NCI-H748 treated with DMSO at 0.1 percent for 48 hours (cell line): ENCODE data around the gene FXN.
"Not testable (repeated sequence)": the region's sequence is repeated elsewhere in the genome, so short reads cannot be mapped to it uniquely, and the experiment has no call there.

ENCODE experiments used
- DNase-seq: peaks from one replicate; lab custom pipeline; 2025; lab: John Stamatoyannopoulos, UW

Gene FXN

GRCh38 chr9:69027355-69028097, 8.0 kb upstream of the FXN start:
- peak; percentile 60 for DNase-seq

- DNase-seq: no peak
Measured at GRCh38 chr9:69028754-69029153, 6.8 kb upstream of the FXN start.

GRCh38 chr9:69029535-69029934, 6.0 kb upstream of the FXN start:
- no peak for DNase-seq

DNA sequence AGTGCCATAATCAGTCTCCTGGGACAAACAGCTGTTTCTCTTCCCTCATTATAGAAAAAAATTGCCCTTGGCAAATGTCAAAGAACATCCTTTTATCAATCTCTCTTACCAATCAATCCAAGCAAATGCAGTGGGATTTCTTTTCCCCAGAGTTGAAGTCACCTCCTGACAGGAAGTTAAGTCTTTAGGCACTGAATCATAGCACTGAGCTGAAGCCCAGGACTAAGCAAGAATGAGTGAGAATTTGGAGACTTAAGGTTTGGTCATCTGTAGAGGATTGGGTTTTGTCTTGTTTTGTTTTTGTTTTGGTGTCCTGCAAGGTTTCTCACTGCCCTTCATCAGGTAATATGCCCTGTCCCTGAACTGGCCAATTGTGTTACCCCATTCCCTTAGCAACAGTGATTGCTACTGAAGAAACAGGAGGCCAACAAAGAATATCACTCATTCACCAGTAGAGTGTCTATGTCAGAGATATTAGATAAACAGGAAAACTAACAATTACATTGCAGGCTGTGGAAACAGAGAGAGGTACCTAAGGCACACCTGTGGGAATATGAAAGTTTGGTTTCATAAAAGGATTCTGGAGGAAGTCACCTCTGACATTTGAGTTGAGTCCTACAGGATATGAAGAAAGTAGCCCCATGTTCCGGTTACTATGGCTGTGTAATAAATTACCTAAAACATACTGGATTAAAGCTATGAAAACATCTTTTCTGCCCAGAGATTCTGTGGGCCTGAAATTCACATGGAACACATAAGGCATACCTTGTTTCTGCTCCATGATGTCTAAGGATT, 4.5 kb upstream of the FXN start:
- no peak for DNase-seq

DNA sequence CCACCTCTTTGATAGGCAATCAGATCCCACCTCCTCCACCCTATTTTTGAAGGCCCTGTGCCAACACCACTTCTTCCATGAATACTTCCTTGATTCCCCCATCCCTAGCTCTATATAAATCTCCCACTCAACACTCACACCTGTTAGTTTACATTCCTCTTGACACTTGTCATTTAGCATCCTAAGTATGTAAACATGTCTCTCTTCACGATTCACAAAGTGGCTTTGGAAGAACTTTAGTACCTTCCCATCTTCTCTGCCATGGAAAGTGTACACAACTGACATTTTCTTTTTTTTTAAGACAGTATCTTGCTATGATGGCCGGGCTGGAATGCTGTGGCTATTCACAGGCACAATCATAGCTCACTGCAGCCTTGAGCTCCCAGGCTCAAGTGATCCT, 1.5 kb upstream of the FXN start:
- DNase-seq: no peak

GRCh38 chr9:69036309-69036708, 757 bp downstream of the FXN start:
- no peak for DNase-seq

DNA sequence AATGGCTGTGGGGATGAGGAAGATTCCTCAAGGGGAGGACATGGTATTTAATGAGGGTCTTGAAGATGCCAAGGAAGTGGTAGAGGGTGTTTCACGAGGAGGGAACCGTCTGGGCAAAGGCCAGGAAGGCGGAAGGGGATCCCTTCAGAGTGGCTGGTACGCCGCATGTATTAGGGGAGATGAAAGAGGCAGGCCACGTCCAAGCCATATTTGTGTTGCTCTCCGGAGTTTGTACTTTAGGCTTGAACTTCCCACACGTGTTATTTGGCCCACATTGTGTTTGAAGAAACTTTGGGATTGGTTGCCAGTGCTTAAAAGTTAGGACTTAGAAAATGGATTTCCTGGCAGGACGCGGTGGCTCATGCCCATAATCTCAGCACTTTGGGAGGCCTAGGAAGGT, 1.2 kb downstream of the FXN start:
- no peak for DNase-seq

- DNase-seq: no peak
Measured at GRCh38 chr9:69040646-69041045, 5.1 kb downstream of the FXN start.

GRCh38 chr9:69044240-69045219, 9.0 kb downstream of the FXN start:
- DNase-seq: no peak

DNA sequence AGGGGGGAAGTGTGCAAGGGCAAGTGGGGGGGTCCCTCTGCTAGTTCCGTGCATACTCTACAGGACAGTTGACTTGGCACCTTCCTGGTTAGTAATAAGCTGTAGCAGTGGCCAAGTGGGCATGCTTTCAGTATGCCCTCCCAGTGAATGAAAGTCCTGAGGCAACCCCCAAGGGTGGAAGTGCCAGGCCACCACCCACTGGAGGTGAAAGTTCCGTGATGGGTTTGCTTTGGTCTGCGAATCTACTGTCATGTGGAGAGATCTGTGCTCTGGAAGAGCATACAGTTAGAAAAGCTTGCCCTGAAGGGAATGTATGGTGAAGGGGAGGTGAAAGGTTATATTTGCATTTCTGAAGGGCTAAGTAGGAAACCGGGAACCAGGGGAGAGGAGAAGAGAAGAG, 10.3 kb downstream of the FXN start:
- DNase-seq: no peak

GRCh38 chr9:69046723-69047122, 11.2 kb downstream of the FXN start:
- DNase-seq: no peak

DNA sequence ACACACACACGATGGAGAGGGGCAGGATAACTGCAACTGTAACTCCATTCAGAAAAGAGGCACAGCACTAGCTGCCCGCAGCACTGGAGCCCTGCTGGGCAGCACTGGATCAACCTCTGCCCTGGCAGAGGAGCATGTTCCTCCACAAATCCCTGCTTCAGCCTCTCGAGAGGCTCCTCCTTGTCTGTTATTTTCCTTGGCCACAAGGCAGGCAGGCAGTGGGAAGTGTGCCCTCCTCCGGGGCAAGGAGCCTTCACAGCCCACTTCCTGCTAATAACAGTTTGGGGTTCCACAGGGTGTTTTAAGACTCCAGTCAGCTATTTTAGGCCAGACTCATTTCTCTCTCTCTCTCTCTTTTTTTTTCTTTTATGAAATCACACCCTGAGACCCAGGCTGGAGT, 11.8 kb downstream of the FXN start:
- no peak for DNase-seq

DNA sequence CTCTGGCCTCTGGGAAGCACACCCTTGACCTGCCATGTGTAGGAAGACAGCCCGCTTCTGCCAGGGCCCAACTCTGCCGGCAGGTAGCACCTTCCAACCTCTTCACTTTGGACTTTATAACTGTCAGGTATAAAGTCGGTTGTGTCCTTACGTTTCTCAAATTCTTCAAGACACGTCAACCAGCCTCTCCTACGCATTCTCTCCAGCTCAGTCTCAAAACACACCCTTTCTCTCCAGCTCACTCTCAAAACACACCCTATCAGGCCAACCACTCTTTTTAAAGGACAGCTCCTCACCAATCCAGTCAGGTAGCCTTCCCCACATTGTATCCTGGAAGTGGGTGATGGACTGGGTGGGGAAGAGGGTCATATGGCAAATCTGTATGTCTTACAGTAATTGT, 13.5 kb downstream of the FXN start:
- no peak for DNase-seq

GRCh38 chr9:69050936-69051335, 15.4 kb downstream of the FXN start:
- DNase-seq: not testable (repeated sequence)

GRCh38 chr9:69054989-69055388, 19.4 kb downstream of the FXN start:
- DNase-seq: no peak

GRCh38 chr9:69056191-69056815, 20.8 kb downstream of the FXN start:
- DNase-seq: no peak

DNA sequence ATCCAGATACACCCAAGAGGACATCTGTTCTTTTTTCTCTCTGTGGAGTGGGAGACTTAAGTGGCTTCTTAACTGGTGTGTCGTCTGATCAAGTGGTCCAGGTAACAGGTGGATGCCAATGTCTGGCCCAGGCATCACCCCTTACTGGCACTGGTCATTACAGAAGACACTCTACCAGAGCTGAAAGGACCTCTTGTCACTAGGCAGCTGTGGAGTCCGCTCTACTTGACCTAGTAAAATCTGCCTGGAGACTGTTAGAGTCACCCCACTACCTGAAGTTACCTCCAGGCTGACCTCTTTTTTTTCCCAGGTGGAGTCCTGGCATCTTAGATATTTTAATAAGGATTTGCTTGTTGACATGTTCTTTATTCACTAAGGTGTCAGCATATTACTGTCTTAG, 22.5 kb downstream of the FXN start:
- no peak for DNase-seq

GRCh38 chr9:69060766-69061165, 25.2 kb downstream of the FXN start:
- DNase-seq: no peak

DNA sequence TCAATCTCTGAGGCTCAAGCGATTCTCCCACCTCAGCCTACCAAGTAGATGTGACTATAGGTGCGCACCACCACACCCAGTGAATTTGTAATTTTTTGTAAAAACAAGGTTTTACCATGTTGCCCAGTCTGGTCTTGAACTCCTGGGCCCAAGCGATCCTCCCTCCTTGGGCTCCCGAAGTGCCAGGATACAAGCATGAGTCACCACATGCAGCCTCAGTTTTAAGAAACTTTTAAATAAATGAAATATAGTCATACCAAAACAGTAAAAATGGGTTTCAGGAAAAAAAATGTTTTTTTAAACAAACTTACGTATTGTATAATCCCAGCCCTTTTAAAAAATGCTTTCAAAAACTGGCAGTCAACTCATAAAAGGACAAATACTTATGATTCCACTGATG, 26.6 kb downstream of the FXN start:
- no peak for DNase-seq

GRCh38 chr9:69063839-69064238, 28.3 kb downstream of the FXN start:
- no peak for DNase-seq

DNA sequence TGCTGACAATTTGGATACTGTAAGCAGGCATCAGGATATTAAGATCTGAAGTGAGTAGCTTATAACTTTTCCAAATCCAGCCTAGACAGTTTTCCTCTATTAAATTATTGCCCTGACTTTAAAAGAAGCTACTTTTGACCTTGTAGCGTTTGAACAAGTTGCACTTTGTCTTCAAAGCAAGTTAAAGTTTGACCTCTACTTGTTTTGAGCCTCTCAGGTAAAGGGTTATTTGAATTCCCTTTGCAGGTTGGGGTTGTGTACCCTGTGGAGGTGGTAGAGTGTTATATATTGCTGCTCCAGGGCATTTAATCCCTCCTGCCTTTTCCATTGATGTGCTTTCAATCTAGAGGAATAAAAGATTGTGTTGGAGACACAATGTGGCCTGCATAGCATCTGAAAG, 30.1 kb downstream of the FXN start:
- DNase-seq: no peak

DNA sequence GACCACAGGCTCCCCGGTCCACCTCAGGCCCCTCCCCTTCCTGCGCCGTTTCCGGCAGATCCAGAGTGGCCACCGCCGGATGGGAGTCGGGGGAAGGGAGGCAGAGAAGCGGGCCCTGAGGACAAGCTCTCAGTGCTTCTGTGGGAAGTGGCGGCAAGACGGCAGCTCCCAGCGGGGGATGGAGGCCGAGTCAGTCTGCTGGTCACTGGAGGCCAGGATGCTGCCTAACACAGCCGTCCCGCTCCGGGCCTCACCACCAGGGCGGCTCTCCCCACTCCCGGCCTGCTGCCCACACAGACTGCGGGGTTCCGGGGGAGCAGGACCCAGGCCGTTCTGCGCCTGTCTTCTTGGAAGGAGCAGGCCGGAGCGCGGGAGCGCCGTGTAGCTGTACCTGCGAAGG, 31.4 kb downstream of the FXN start:
- DNase-seq: no peak
